Measurements from ENCODE around the gene ZNF333.
"Not testable (repeated sequence)": the region's sequence is repeated elsewhere in the genome, so short reads cannot be mapped to it uniquely, and the experiment has no call there.

ZNF333 gene

GRCh38 chr19:14779151-14779550 lies 89.3 kb downstream of the ZNF333 start:
- Histone ChIP-seq H3K4me1 (ENCODE audit: control insufficient read depth in 2 of 2, insufficient read depth in 1 of 2, low read depth in 1 of 2, low read length in 2 of 2) (peaks cover 0 to 1% of the 10 kb centered on the region in 2 donors), H3K18ac (ENCODE audit: low read length) (no peak overlapping the region), H3K4me3 (ENCODE audit: low read length in 2 of 2) (no peak overlapping the region), H3K9ac (ENCODE audit: low read depth, low read length, poor library complexity) (no peak overlapping the region), H3K14ac (ENCODE audit: low read length) (no peak overlapping the region), H3K79me1 (ENCODE audit: low read depth, low read length) (peaks cover 2% of the 10 kb centered on the region), H2BK15ac (ENCODE audit: low read length) (no peak overlapping the region), H3K4me2 (ENCODE audit: insufficient read depth, low read length, poor library complexity, severe bottlenecking) (no peak overlapping the region), H2AFZ (ENCODE audit: low read length) (no peak overlapping the region), H4K8ac (ENCODE audit: low read depth, low read length) (no peak overlapping the region), H2AK5ac (ENCODE audit: low read depth, low read length) (no peak overlapping the region), H2BK12ac (ENCODE audit: low read length) (no peak overlapping the region), H3K36me3 (replicated peaks in 1 of 2; ENCODE audit: control insufficient read depth in 2 of 2, insufficient read depth in 2 of 2, low read length in 2 of 2) (no peaks in the 10 kb centered on the region), H4K91ac (ENCODE audit: low read depth, low read length, poor library complexity) (no peak overlapping the region), H3K9me3 (replicated peaks in 1 of 2; ENCODE audit: control insufficient read depth in 2 of 2, insufficient read depth in 1 of 2, low read depth in 1 of 2, low read length in 2 of 2) (no peaks in the 10 kb centered on the region), H3K23ac (ENCODE audit: low read depth, low read length, poor library complexity) (no peak overlapping the region), H3K27ac (replicated peaks; ENCODE audit: low read length) (no peak overlapping the region), H2BK5ac (ENCODE audit: low read length) (no peak overlapping the region), H2BK120ac (ENCODE audit: low read depth, low read length) (no peak overlapping the region), H3K27me3 (ENCODE audit: control insufficient read depth in 3 of 3, insufficient read depth in 3 of 3, low read depth in 1 of 3, low read length in 3 of 3) (peaks cover 0 to 6% (median 0%) of the 10 kb centered on the region in 3 experiments), H3K4ac (ENCODE audit: low read length) (no peak overlapping the region)
- DNase-seq (ENCODE audit: low spot score): no peak
- no CpG with 5 or more reads among the region's 5 CpGs for WGBS, 2 donors (ENCODE audit: extremely low coverage in 2 of 2, insufficient read length in 2 of 2, insufficient replicate concordance in 1 of 2)

DNA sequence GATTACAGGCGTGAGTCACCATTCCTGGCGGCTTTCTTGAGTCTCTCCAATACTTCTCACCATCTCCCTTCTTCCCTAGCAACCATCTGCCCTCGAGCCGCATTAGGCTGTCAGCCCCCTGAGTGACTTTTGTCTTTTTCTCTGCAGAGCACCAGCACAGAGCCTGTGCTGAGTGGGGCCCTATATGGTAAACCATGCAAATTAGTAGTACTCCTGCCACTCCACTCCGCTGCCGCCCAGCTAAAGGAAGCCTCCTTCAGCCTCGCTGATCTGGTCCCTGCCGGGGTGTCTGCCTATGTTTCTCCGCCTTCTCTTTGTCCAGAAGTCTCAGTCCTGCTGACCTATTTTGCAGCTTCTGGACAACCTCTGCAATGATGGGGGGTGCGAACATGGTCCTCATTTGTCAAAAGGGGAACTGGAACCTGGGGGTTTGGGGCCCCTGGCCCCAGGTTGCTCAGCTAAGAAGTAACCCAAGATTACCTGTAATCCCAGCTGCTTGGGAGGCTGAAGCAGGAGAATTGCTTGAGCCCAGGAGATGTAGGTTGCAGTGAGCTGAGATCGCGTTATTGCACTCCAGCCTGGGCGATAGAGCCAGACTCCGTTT lies 90.9 kb downstream of the ZNF333 start:
- not testable (repeated sequence) for DNase-seq (ENCODE audit: low spot score)
- WGBS, 2 donors (ENCODE audit: extremely low coverage in 2 of 2, insufficient read length in 2 of 2, insufficient replicate concordance in 1 of 2): no CpG with 5 or more reads among the region's 14 CpGs

DNA sequence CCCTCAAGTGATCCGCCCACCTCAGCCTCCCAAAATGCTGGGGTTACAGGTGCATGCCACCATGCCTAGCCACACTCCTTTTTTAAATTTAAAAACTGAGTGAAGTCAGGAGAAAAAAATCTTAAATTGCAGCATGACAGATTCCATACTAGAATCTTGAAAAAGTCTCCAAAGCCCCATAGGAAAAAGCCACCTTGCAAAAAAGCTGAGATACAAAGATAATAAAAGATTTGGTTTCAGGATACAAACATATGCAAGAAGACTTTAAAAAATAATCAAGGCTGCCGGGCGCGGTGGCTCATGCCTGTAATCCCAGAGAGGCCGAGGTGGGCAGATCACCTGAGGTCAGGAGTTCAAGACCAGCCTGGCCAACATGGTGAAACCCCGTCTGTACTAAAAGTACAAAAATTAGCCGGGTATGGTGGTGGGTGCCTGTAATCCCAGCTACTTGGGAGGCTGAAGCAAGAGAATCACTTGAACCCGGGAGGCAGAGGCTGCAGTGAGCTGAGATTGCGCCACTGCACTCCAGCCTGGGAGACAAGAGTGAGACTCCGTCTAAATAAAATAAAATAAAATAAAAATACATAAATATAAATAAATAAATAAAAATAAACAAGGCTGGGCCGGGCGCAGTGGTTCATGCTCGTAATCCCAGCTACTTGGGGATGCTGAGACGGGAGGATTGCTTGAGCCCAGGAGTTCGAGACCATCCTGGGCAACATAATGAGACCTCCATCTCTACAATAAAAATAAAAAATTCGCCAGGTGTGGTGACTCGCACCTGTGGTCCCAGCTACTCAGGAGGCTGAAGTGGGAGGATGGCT lies 92.1 kb downstream of the ZNF333 start:
- H3K4me2 ChIP-seq (ENCODE audit: insufficient read depth, low read length, poor library complexity, severe bottlenecking); H2AFZ ChIP-seq (ENCODE audit: low read length); H3K27ac ChIP-seq (replicated peaks; ENCODE audit: low read length); H2BK12ac ChIP-seq (ENCODE audit: low read length); H3K79me1 ChIP-seq (ENCODE audit: low read depth, low read length); H2BK5ac ChIP-seq (ENCODE audit: low read length); H3K18ac ChIP-seq (ENCODE audit: low read length); DNase-seq (ENCODE audit: low spot score); H3K27me3 ChIP-seq (ENCODE audit: control insufficient read depth in 3 of 3, insufficient read depth in 3 of 3, low read depth in 1 of 3, low read length in 3 of 3); H3K14ac ChIP-seq (ENCODE audit: low read length); H3K9ac ChIP-seq (ENCODE audit: low read depth, low read length, poor library complexity); H3K4me1 ChIP-seq (ENCODE audit: control insufficient read depth in 2 of 2, insufficient read depth in 1 of 2, low read depth in 1 of 2, low read length in 2 of 2); H3K4ac ChIP-seq (ENCODE audit: low read length); H3K4me3 ChIP-seq (ENCODE audit: low read length in 2 of 2); H3K36me3 ChIP-seq (replicated peaks in 1 of 2; ENCODE audit: control insufficient read depth in 2 of 2, insufficient read depth in 2 of 2, low read length in 2 of 2); H4K91ac ChIP-seq (ENCODE audit: low read depth, low read length, poor library complexity); H2BK120ac ChIP-seq (ENCODE audit: low read depth, low read length); H2BK15ac ChIP-seq (ENCODE audit: low read length); H2AK5ac ChIP-seq (ENCODE audit: low read depth, low read length); H3K23ac ChIP-seq (ENCODE audit: low read depth, low read length, poor library complexity); H4K8ac ChIP-seq (ENCODE audit: low read depth, low read length); H3K9me3 ChIP-seq (replicated peaks in 1 of 2; ENCODE audit: control insufficient read depth in 2 of 2, insufficient read depth in 1 of 2, low read depth in 1 of 2, low read length in 2 of 2): not testable (repeated sequence)
- no CpG with 5 or more reads among the region's 17 CpGs for WGBS, 2 donors (ENCODE audit: extremely low coverage in 2 of 2, insufficient read length in 2 of 2, insufficient replicate concordance in 1 of 2)

More for the DNA sequence above, 90.9 kb downstream of the ZNF333 start:
- H3K4me3 ChIP-seq (ENCODE audit: low read length in 2 of 2); H2BK120ac ChIP-seq (ENCODE audit: low read depth, low read length); H4K8ac ChIP-seq (ENCODE audit: low read depth, low read length); H2AK5ac ChIP-seq (ENCODE audit: low read depth, low read length); H2BK15ac ChIP-seq (ENCODE audit: low read length); H3K4me2 ChIP-seq (ENCODE audit: insufficient read depth, low read length, poor library complexity, severe bottlenecking); H2BK5ac ChIP-seq (ENCODE audit: low read length); H3K36me3 ChIP-seq (replicated peaks in 1 of 2; ENCODE audit: control insufficient read depth in 2 of 2, insufficient read depth in 2 of 2, low read length in 2 of 2); H4K91ac ChIP-seq (ENCODE audit: low read depth, low read length, poor library complexity); H3K9ac ChIP-seq (ENCODE audit: low read depth, low read length, poor library complexity); H3K79me1 ChIP-seq (ENCODE audit: low read depth, low read length); H3K27ac ChIP-seq (replicated peaks; ENCODE audit: low read length); H3K23ac ChIP-seq (ENCODE audit: low read depth, low read length, poor library complexity); H3K14ac ChIP-seq (ENCODE audit: low read length); H2AFZ ChIP-seq (ENCODE audit: low read length); H2BK12ac ChIP-seq (ENCODE audit: low read length); H3K27me3 ChIP-seq (ENCODE audit: control insufficient read depth in 3 of 3, insufficient read depth in 3 of 3, low read depth in 1 of 3, low read length in 3 of 3); H3K9me3 ChIP-seq (replicated peaks in 1 of 2; ENCODE audit: control insufficient read depth in 2 of 2, insufficient read depth in 1 of 2, low read depth in 1 of 2, low read length in 2 of 2); H3K18ac ChIP-seq (ENCODE audit: low read length); H3K4ac ChIP-seq (ENCODE audit: low read length); H3K4me1 ChIP-seq (ENCODE audit: control insufficient read depth in 2 of 2, insufficient read depth in 1 of 2, low read depth in 1 of 2, low read length in 2 of 2): not testable (repeated sequence)

DNA sequence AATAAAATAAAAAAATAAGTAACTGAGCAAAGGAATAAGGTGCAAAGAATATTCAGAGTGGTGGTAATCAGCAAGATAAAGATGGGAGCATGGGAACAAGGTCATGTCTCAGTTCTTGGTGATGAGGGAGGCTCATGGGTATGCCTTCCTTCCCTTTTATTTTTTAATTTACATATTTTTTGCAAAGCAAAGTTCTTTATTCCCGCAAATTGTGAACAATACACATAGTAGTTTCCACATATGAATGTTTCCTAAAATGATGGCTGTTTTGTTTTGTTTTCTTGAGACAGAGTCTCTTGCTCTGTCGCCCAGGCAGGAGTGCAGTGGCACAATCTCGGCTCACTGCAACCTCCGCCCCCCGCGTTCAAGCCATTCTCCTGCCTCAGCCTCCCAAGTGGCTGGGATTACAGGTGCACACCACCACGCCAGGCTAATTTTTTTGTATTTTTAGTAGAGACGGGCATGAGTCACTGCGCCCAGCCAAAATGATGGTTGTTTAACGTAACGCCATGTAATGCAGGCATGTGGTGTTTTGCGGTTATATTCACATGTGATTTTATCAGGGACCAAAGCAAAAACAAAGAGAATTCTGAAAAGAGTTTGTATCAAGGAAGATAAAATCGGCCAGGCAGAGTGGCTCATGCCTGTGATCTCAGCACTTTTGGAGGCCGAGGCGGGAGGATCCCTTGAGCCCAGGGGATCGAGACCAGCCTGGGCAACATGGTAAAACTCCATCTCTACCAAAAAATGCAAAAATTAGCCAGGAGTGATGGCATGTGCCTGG lies 93.0 kb downstream of the ZNF333 start:
- H3K36me3 ChIP-seq (replicated peaks in 1 of 2; ENCODE audit: control insufficient read depth in 2 of 2, insufficient read depth in 2 of 2, low read length in 2 of 2): no peaks in the 10 kb centered on the region
- H2AK5ac ChIP-seq (ENCODE audit: low read depth, low read length): no peak overlapping the region
- DNase-seq (ENCODE audit: low spot score): no peak
- H2BK12ac ChIP-seq (ENCODE audit: low read length): no peak overlapping the region
- no peak overlapping the region for H2BK120ac ChIP-seq (ENCODE audit: low read depth, low read length)
- H3K27ac ChIP-seq (replicated peaks; ENCODE audit: low read length): no peak overlapping the region
- H3K9ac ChIP-seq (ENCODE audit: low read depth, low read length, poor library complexity): no peak overlapping the region
- H2AFZ ChIP-seq (ENCODE audit: low read length): no peak overlapping the region
- no peaks in the 10 kb centered on the region for H3K27me3 ChIP-seq (ENCODE audit: control insufficient read depth in 3 of 3, insufficient read depth in 3 of 3, low read depth in 1 of 3, low read length in 3 of 3)
- H2BK15ac ChIP-seq (ENCODE audit: low read length): no peak overlapping the region
- H3K18ac ChIP-seq (ENCODE audit: low read length): no peak overlapping the region
- no peak overlapping the region for H4K91ac ChIP-seq (ENCODE audit: low read depth, low read length, poor library complexity)
- peaks cover 0 to 3% of the 10 kb centered on the region in 2 donors for H3K4me1 ChIP-seq (ENCODE audit: control insufficient read depth in 2 of 2, insufficient read depth in 1 of 2, low read depth in 1 of 2, low read length in 2 of 2)
- no peak overlapping the region for H4K8ac ChIP-seq (ENCODE audit: low read depth, low read length)
- no peaks in the 10 kb centered on the region for H3K79me1 ChIP-seq (ENCODE audit: low read depth, low read length)
- no peaks in the 10 kb centered on the region for H3K9me3 ChIP-seq (replicated peaks in 1 of 2; ENCODE audit: control insufficient read depth in 2 of 2, insufficient read depth in 1 of 2, low read depth in 1 of 2, low read length in 2 of 2)
- H3K4me3 ChIP-seq (ENCODE audit: low read length in 2 of 2): no peak overlapping the region
- no peak overlapping the region for H3K23ac ChIP-seq (ENCODE audit: low read depth, low read length, poor library complexity)
- no peak overlapping the region for H3K4me2 ChIP-seq (ENCODE audit: insufficient read depth, low read length, poor library complexity, severe bottlenecking)
- H3K14ac ChIP-seq (ENCODE audit: low read length): no peak overlapping the region
- H2BK5ac ChIP-seq (ENCODE audit: low read length): no peak overlapping the region
- WGBS, 2 donors (ENCODE audit: extremely low coverage in 2 of 2, insufficient read length in 2 of 2, insufficient replicate concordance in 1 of 2): no CpG with 5 or more reads among the region's 16 CpGs
- H3K4ac ChIP-seq (ENCODE audit: low read length): no peak overlapping the region
